Activated naive CD4-positive, alpha-beta T cell treated with anti-CD3 and anti-CD28 coated beads, Interleukin-2, amount 50 U/mL, for 24 hours (primary cell): ENCODE data around the gene TEKT3.

Experiments used
- H3K27ac Mint-ChIP-seq: one replicate; pipeline ENCODE4 v1.8.0; 2021; ENCODE audit warnings: mild to moderate bottlenecking, mixed read lengths
- H3K27me3 Mint-ChIP-seq: one replicate; pipeline ENCODE4 v1.8.0; 2021; ENCODE audit warnings: mixed read lengths
- H3K36me3 Mint-ChIP-seq: one replicate; pipeline ENCODE4 v1.8.0; 2021; ENCODE audit warnings: mixed read lengths
- H3K4me1 Mint-ChIP-seq: one replicate; pipeline ENCODE4 v1.8.0; 2021; ENCODE audit warnings: mixed read lengths
- H3K4me3 Mint-ChIP-seq: one replicate; pipeline ENCODE4 v1.8.0; 2021; ENCODE audit warnings: mild to moderate bottlenecking, mixed read lengths
- H3K9me3 Mint-ChIP-seq: one replicate; pipeline ENCODE4 v1.8.0; 2021; ENCODE audit warnings: mixed read lengths

TEKT3 gene

DNA sequence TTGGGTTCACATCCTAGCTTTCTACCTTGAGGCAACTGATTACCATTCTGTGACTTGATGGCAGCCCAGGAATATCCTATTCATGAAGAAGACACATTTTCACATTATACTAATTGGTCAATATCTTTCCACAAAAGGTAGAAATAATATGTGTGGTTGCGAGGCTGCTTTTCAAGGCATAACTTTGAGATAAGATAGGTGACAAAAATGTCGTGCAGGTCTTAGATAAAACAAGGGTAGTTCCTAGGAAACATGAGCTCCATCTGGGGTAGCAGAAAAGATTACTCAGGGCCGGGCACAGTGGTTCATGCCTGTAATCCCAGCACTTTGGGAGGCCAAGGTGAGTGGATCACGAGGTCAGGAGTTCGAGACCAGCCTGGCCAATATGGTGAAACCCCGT, 22.3 kb upstream of the TEKT3 start:
- Mint-ChIP-seq H3K27ac (no peak overlapping the region), H3K4me1 (no peaks in the 10 kb centered on the region), H3K4me3 (no peak overlapping the region), H3K36me3 (no peaks in the 10 kb centered on the region), H3K27me3 (peaks cover 5% of the 10 kb centered on the region), H3K9me3 (no peaks in the 10 kb centered on the region)

- Mint-ChIP-seq H3K27ac (no peak overlapping the region), H3K36me3 (no peaks in the 10 kb centered on the region), H3K4me3 (no peak overlapping the region), H3K27me3 (peaks cover 1% of the 10 kb centered on the region), H3K4me1 (no peaks in the 10 kb centered on the region), H3K9me3 (no peaks in the 10 kb centered on the region)
Measured at GRCh38 chr17:15361592-15361991, 20.2 kb upstream of the TEKT3 start.

DNA sequence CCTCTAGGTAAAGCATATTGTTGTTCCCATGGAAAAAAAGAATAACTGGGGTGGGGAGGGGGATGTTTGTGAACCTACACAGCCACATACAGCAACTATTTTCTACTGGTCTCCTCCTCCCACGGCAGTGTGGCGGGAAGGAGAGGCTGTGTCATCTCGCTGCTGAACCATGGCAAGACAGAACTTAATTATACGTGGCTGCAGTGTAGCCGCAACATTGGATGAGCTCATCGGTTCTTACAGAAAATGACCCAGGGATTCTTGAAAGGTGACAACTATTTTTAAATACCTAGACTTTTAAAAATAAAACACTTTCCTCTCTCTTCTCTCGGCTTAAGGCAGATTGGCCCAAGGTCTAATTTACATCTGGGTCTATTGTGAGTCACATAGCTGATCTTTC, 19.8 kb upstream of the TEKT3 start:
- no peak overlapping the region for H3K4me3 Mint-ChIP-seq
- no peaks in the 10 kb centered on the region for H3K36me3 Mint-ChIP-seq
- H3K9me3 Mint-ChIP-seq: no peaks in the 10 kb centered on the region
- no peak overlapping the region for H3K27ac Mint-ChIP-seq
- H3K27me3 Mint-ChIP-seq: peaks cover 1% of the 10 kb centered on the region
- H3K4me1 Mint-ChIP-seq: no peaks in the 10 kb centered on the region

DNA sequence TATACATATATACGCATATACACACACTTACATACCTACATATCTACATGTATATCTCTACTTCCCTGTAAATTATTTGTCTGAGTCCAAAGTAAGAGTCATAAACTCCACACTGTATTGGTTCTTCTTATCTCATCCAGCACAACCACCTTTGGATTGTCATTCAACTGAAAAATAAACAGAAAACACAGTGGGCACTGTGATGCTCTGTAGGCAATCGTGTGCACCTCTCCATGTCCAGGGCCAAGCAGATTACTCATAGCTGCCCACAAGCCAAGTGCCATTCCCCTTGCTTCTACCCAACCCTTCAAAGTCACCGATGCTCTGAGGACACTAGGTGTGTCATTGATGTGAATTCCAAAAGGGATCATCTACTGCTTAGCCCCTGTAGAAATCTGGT, 12.9 kb upstream of the TEKT3 start:
- H3K9me3 Mint-ChIP-seq: no peaks in the 10 kb centered on the region
- H3K36me3 Mint-ChIP-seq: no peaks in the 10 kb centered on the region
- H3K4me1 Mint-ChIP-seq: no peaks in the 10 kb centered on the region
- no peak overlapping the region for H3K27ac Mint-ChIP-seq
- H3K27me3 Mint-ChIP-seq: peaks cover 13% of the 10 kb centered on the region
- no peak overlapping the region for H3K4me3 Mint-ChIP-seq

- Mint-ChIP-seq H3K36me3 (no peaks in the 10 kb centered on the region), H3K27me3 (peaks cover 17% of the 10 kb centered on the region), H3K4me1 (no peaks in the 10 kb centered on the region), H3K27ac (no peak overlapping the region), H3K9me3 (no peaks in the 10 kb centered on the region), H3K4me3 (no peak overlapping the region)
Measured at GRCh38 chr17:15351925-15352324, 10.5 kb upstream of the TEKT3 start.

DNA sequence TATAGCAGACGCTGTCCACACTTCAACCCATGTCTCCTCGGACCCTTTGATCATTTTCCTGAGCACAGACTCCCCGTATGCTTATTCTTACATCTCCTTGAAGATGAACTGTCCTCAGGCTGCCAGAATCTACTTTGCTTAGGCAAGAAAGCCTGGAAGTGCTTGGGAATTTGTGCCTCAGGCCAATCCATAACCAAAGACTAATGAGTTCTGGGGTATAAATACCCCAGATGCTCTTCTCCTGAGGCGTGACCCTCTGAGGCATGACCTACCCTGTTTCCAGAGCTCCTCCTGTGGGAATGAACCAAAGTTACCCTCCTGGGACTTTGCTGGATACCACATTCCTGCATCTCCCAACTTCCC, 10.1 kb upstream of the TEKT3 start:
- no peaks in the 10 kb centered on the region for H3K9me3 Mint-ChIP-seq
- H3K4me3 Mint-ChIP-seq: no peak overlapping the region
- no peaks in the 10 kb centered on the region for H3K36me3 Mint-ChIP-seq
- peaks cover 21% of the 10 kb centered on the region for H3K27me3 Mint-ChIP-seq
- H3K27ac Mint-ChIP-seq: no peak overlapping the region
- H3K4me1 Mint-ChIP-seq: no peaks in the 10 kb centered on the region

DNA sequence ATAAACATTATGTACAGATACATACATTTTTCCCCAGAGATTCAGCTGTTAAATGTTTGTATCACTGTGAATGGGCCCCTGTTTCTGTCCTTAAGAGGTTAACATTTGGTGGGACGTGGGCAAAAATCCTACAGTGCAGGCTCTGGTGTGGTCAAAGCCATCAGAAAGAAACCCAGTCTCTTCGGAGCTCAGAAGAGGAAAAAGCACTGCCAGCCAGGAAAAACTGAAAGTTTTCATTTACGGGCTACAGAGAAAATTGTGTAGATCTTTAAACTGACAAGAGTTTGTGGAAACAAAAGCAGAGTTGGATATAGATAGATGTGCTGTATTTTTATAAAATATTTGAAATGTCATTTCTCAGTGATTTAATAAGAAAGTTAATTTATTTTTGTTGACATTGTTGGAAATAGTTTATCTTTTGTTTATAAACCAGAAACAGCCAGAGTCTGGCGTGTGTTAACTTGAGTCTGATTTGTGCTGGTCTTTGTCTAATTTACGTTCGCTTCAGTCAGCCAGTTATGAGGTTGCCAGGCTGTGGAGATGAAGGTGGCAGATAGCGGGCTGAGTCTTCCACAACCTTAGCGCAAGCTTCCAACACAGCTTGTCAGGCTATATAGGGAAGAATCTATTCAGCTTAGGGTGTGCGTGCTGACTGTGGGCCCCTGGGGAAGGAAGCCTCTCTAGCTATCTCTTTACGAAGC, 9.5 kb upstream of the TEKT3 start:
- Mint-ChIP-seq H3K4me1 (no peaks in the 10 kb centered on the region), H3K4me3 (no peak overlapping the region), H3K27ac (no peak overlapping the region), H3K36me3 (no peaks in the 10 kb centered on the region), H3K27me3 (peaks cover 21% of the 10 kb centered on the region), H3K9me3 (no peaks in the 10 kb centered on the region)

GRCh38 chr17:15349119-15349518, 7.7 kb upstream of the TEKT3 start:
- peaks cover 32% of the 10 kb centered on the region for H3K27me3 Mint-ChIP-seq
- H3K9me3 Mint-ChIP-seq: no peaks in the 10 kb centered on the region
- peaks cover 3% of the 10 kb centered on the region for H3K36me3 Mint-ChIP-seq
- no peaks in the 10 kb centered on the region for H3K4me1 Mint-ChIP-seq
- no peak overlapping the region for H3K27ac Mint-ChIP-seq
- H3K4me3 Mint-ChIP-seq: no peak overlapping the region

- Mint-ChIP-seq H3K4me1 (no peaks in the 10 kb centered on the region), H3K27me3 (peaks cover 37% of the 10 kb centered on the region), H3K36me3 (peaks cover 3% of the 10 kb centered on the region), H3K9me3 (no peaks in the 10 kb centered on the region), H3K27ac (no peak overlapping the region), H3K4me3 (no peak overlapping the region)
Measured at GRCh38 chr17:15348021-15348420, 6.6 kb upstream of the TEKT3 start.

DNA sequence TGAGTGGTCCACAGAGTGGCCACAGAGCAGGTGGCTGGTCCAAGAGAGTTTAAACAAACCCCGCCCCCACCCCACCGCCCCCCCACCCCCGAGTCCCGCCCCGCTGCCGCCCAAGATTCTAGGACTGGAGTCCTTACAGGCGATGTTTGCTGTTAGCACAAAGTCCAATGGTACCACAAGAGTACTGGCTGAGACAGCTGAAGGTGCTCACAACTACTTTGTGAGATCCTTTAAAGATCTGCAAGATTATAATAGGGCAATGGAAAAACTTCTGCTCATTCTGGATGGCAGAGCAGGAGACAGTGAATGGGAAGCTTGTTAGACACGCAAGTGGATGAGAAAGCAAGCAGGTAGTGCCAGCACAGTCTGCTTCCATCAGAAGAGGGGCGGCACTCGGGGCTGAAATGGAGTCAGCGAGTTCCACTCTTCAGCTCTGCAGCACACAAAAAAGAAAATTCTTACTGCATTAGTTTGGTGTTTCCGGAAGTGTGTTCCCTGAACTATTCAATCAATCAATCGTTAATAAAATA, 4.7 kb upstream of the TEKT3 start:
- Mint-ChIP-seq H3K4me3 (no peak overlapping the region), H3K27me3 (peaks cover 44% of the 10 kb centered on the region), H3K9me3 (no peaks in the 10 kb centered on the region), H3K4me1 (peaks cover 6% of the 10 kb centered on the region), H3K36me3 (peaks cover 3% of the 10 kb centered on the region), H3K27ac (no peak overlapping the region)

DNA sequence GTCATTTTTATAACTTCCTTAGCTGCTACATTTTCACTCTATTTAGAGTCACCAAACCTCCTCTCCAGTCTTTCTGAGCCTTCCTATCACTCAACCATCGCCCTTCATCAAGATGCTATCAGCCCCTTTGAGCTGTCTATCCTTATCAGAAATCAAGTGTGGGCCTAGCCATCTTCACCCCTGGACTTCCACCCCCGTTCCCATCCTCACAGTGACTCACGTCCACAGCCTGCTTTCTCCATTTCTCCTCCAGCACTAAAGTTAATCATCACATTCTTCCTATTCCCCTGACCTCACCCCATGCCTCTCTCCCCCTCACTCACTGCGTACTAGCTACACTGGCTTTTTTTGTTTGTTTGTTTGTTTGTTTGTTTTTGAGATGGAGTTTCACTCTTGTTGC, 2.4 kb upstream of the TEKT3 start:
- peaks cover 52% of the 10 kb centered on the region for H3K27me3 Mint-ChIP-seq
- no peaks in the 10 kb centered on the region for H3K9me3 Mint-ChIP-seq
- no peak overlapping the region for H3K27ac Mint-ChIP-seq
- H3K36me3 Mint-ChIP-seq: peaks cover 3% of the 10 kb centered on the region
- H3K4me1 Mint-ChIP-seq: peaks cover 11% of the 10 kb centered on the region
- H3K4me3 Mint-ChIP-seq: no peak overlapping the region

DNA sequence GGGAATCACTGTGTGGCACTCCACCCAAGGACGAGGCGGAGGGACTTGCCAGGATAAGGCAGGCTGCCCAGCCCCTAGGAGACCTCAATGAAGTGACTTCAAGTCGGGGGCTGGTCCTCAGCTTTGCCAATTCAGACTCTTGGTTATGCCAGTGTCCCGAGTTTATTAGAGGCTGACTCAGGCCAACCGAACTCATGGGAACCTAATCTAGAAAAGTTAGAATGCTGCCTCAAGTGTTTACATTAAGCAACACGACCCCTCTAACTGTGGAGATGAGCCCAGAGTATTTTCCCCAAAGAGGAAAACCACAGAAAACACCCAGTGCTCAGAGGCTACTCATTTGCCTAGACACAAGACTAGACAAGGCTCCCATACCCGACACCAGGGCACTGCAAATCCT, 1.1 kb upstream of the TEKT3 start:
- Mint-ChIP-seq H3K27ac (no peak overlapping the region), H3K36me3 (peaks cover 3% of the 10 kb centered on the region), H3K9me3 (no peaks in the 10 kb centered on the region), H3K4me1 (peaks cover 11% of the 10 kb centered on the region), H3K4me3 (no peak overlapping the region), H3K27me3 (peaks cover 47% of the 10 kb centered on the region)

DNA sequence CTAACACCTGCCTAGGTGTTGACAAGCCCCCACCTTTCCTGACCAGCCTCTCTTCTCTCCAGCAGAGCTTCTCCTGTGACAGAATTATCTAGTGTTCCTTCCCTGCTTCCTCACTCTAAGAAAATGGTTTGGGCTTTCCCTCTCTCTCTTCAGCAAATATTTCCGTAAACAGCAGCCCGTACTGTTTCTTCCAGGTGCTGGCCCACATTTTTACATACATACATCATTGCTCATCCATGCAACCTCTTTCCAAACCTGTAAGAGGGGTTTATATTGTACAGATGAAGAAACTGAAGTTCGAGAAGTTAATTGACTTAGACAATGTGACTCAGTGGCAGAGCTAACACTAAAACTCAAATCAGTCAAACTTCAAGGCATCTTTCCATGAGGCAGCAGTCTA, 569 bp upstream of the TEKT3 start:
- Mint-ChIP-seq H3K27me3 (peaks cover 50% of the 10 kb centered on the region), H3K27ac (no peak overlapping the region)

GRCh38 chr17:15340966-15341365, 431 bp downstream of the TEKT3 start:
- Mint-ChIP-seq H3K36me3 (peaks cover 3% of the 10 kb centered on the region), H3K4me1 (peaks cover 11% of the 10 kb centered on the region), H3K27me3 (peaks cover 47% of the 10 kb centered on the region), H3K4me3 (peak overlapping the region; percentile 28), H3K27ac (no peak overlapping the region), H3K9me3 (peaks cover 3% of the 10 kb centered on the region)

More for the DNA sequence above, 569 bp upstream of the TEKT3 start:
- Mint-ChIP-seq H3K9me3 (no peaks in the 10 kb centered on the region), H3K4me1 (peaks cover 11% of the 10 kb centered on the region), H3K36me3 (peaks cover 3% of the 10 kb centered on the region), H3K4me3 (no peak overlapping the region)

GRCh38 chr17:15335446-15335845, 6.0 kb downstream of the TEKT3 start:
- Mint-ChIP-seq H3K27ac (no peak overlapping the region), H3K4me1 (no peaks in the 10 kb centered on the region), H3K36me3 (peaks cover 3% of the 10 kb centered on the region), H3K9me3 (peaks cover 21% of the 10 kb centered on the region), H3K27me3 (peaks cover 36% of the 10 kb centered on the region), H3K4me3 (no peak overlapping the region)

DNA sequence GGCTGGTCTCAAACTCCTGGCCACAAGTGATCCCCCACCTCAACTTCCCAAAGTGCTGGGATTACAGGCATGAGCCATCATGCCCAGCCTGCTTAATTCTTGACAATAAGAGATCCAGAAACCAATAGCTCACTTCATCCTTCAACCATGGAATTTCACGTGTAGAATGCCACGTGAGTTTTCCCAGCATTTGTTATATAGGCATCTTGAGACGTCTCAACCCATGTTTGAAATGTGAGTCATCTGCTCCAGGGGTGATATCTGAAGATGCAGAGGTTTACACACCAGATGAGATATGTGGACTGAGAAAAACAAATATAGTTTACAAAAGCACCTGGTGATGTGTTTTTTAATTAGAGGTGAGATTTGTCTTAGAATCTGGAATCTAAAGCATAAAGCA, 7.1 kb downstream of the TEKT3 start:
- H3K36me3 Mint-ChIP-seq: peaks cover 3% of the 10 kb centered on the region
- H3K9me3 Mint-ChIP-seq: peaks cover 23% of the 10 kb centered on the region
- no peak overlapping the region for H3K27ac Mint-ChIP-seq
- H3K4me1 Mint-ChIP-seq: no peaks in the 10 kb centered on the region
- no peak overlapping the region for H3K4me3 Mint-ChIP-seq
- peaks cover 31% of the 10 kb centered on the region for H3K27me3 Mint-ChIP-seq

- peaks cover 28% of the 10 kb centered on the region for H3K27me3 Mint-ChIP-seq
- no peak overlapping the region for H3K27ac Mint-ChIP-seq
- no peaks in the 10 kb centered on the region for H3K4me1 Mint-ChIP-seq
- peaks cover 25% of the 10 kb centered on the region for H3K9me3 Mint-ChIP-seq
- no peak overlapping the region for H3K4me3 Mint-ChIP-seq
- peaks cover 3% of the 10 kb centered on the region for H3K36me3 Mint-ChIP-seq
Measured at GRCh38 chr17:15332338-15332737, 9.1 kb downstream of the TEKT3 start.
